RWPE2 (cell line): Measurements from ENCODE around the gene DNMBP.
"Not testable (repeated sequence)": the region's sequence is repeated elsewhere in the genome, so short reads cannot be mapped to it uniquely, and the experiment has no call there.

Experiments used
- ATAC-seq: fragments of 200-7000 bp; cut with Tn5 transposase; 3 replicates; pipeline ENCODE4 v1.9.1; 2021; ENCODE audit warnings: low read depth
- DNase-seq: peaks from one replicate; pipeline ENCODE4 v3.0.0-alpha.2; 2020; ENCODE audit warnings: low spot score
- H3K27ac ChIP-seq: fragments of 450-650 bp; 2 replicates; pipeline ENCODE4 v1.5.1; 2017; ENCODE audit warnings: mild to moderate bottlenecking; ENCODE audit not compliant: poor library complexity, severe bottlenecking
- H3K27me3 ChIP-seq: fragments of 250-450 bp; sonication (Bioruptor Pico); 2 replicates; pipeline ENCODE4 v1.5.1; 2021; ENCODE audit warnings: mild to moderate bottlenecking, moderate library complexity; ENCODE audit not compliant: insufficient read depth, poor library complexity, severe bottlenecking
- H3K36me3 ChIP-seq: fragments of 250-450 bp; sonication (Bioruptor Pico); 2 replicates; pipeline ENCODE4 v1.5.1; 2020; ENCODE audit warnings: low read depth, mild to moderate bottlenecking, moderate library complexity
- H3K4me1 ChIP-seq: fragments of 250-450 bp; sonication (Bioruptor Pico); 2 replicates; pipeline ENCODE4 v1.5.1; 2021; ENCODE audit warnings: mild to moderate bottlenecking, moderate library complexity; ENCODE audit not compliant: insufficient read depth, poor library complexity, severe bottlenecking
- H3K4me3 ChIP-seq: fragments of 250-450 bp; sonication (Bioruptor Pico); 2 replicates; pipeline ENCODE4 v1.5.1; 2021; ENCODE audit warnings: mild to moderate bottlenecking, moderate library complexity; ENCODE audit not compliant: severe bottlenecking
- H3K9me3 ChIP-seq: fragments of 250-450 bp; sonication (Bioruptor Pico); 2 replicates; pipeline ENCODE4 v1.5.1; 2021; ENCODE audit warnings: mild to moderate bottlenecking, moderate library complexity; ENCODE audit not compliant: severe bottlenecking
- CTCF ChIP-seq: fragments of 450-650 bp; IDR thresholded peaks from one replicate; pipeline ENCODE4 v1.5.1; 2017; ENCODE audit warnings: mild to moderate bottlenecking, moderate library complexity; ENCODE audit not compliant: poor library complexity, severe bottlenecking

Gene DNMBP

GRCh38 chr10:99844433-99844955 lies 165.3 kb downstream of the DNMBP start:
- Histone ChIP-seq H3K4me3 (no peak overlapping the region), H3K36me3 (no peaks in the 10 kb centered on the region), H3K9me3 (no peaks in the 10 kb centered on the region), H3K4me1 (no peaks in the 10 kb centered on the region), H3K27me3 (no peaks in the 10 kb centered on the region), H3K27ac (no peak overlapping the region)
- ATAC-seq (no peak), DNase-seq (no peak)
- no peak for TF ChIP-seq CTCF

GRCh38 chr10:99843310-99843709 lies 166.4 kb downstream of the DNMBP start:
- no peak for ATAC-seq
- Histone ChIP-seq H3K27me3 (no peaks in the 10 kb centered on the region), H3K36me3 (no peaks in the 10 kb centered on the region), H3K9me3 (no peaks in the 10 kb centered on the region), H3K4me3 (no peak overlapping the region), H3K4me1 (no peaks in the 10 kb centered on the region), H3K27ac (no peak overlapping the region)
- DNase-seq: no peak
- TF ChIP-seq CTCF: no peak

GRCh38 chr10:99841746-99842145 lies 168.0 kb downstream of the DNMBP start:
- no peaks in the 10 kb centered on the region for H3K27me3 ChIP-seq
- H3K9me3 ChIP-seq: no peaks in the 10 kb centered on the region
- TF ChIP-seq CTCF: no peak
- no peaks in the 10 kb centered on the region for H3K36me3 ChIP-seq
- H3K4me3 ChIP-seq: no peak overlapping the region
- ATAC-seq (no peak), DNase-seq (no peak)
- H3K4me1 ChIP-seq: no peaks in the 10 kb centered on the region
- no peak overlapping the region for H3K27ac ChIP-seq

GRCh38 chr10:99840859-99841258 lies 168.9 kb downstream of the DNMBP start:
- not testable (repeated sequence) for ATAC-seq, H3K9me3 ChIP-seq, DNase-seq, H3K4me3 ChIP-seq, H3K27me3 ChIP-seq, H3K27ac ChIP-seq, H3K4me1 ChIP-seq, H3K36me3 ChIP-seq

GRCh38 chr10:99836711-99837110 lies 173.0 kb downstream of the DNMBP start:
- no peaks in the 10 kb centered on the region for H3K36me3 ChIP-seq

More at GRCh38 chr10:99836711-99837110, 173.0 kb downstream of the DNMBP start:
- DNase-seq: no peak
- H3K27me3 ChIP-seq: no peaks in the 10 kb centered on the region
- H3K4me3 ChIP-seq: no peak overlapping the region
- ATAC-seq: no peak
- TF ChIP-seq CTCF: no peak
- no peaks in the 10 kb centered on the region for H3K9me3 ChIP-seq
- peaks cover 12% of the 10 kb centered on the region for H3K4me1 ChIP-seq
- no peak overlapping the region for H3K27ac ChIP-seq
